ENCODE data around the gene RET.
"Not testable (repeated sequence)": the region's sequence is repeated elsewhere in the genome, so short reads cannot be mapped to it uniquely, and the experiment has no call there.

The RET gene

DNA sequence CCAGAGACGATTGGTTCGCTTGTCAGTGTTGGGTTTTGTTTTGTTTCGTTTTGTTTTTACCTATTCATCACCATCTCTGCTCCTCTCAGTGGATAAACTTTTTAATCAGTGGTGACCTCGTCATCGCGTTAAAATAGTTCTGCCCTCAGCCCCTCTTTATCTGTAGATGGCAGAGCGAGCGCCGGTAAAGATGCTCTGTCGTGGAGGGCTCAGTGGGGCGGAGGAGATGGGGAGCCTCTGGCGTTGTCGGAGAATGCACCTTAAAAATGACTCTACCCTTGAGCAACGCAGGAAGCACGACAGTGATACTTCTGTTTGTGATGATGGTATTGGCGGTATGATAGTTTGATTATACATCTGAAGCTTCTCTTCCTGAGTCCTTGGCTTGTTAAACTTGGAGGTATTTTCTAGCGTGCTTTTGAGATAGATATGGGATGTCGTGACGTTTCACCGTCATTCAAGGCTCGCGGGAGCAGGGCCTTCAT lies 61.9 kb downstream of the RET start:
- peak; percentile 26; the same call in 2 of the 3 replicates for ATAC-seq (ENCODE audit: low read depth)
- Histone ChIP-seq H3K9me3 (ENCODE audit: severe bottlenecking) (no peaks in the 10 kb centered on the region), H3K27me3 (ENCODE audit: insufficient read depth, poor library complexity, severe bottlenecking) (no peaks in the 10 kb centered on the region), H3K4me1 (ENCODE audit: insufficient read depth, poor library complexity, severe bottlenecking) (peaks cover 16% of the 10 kb centered on the region), H3K36me3 (ENCODE audit: low read depth) (no peaks in the 10 kb centered on the region), H3K27ac (ENCODE audit: poor library complexity, severe bottlenecking) (peak overlapping the region; percentile 83), H3K4me3 (ENCODE audit: severe bottlenecking) (peak overlapping the region; percentile 98)
- DNase-seq (ENCODE audit: low spot score), result no peak
- TF ChIP-seq, protein P1, sequence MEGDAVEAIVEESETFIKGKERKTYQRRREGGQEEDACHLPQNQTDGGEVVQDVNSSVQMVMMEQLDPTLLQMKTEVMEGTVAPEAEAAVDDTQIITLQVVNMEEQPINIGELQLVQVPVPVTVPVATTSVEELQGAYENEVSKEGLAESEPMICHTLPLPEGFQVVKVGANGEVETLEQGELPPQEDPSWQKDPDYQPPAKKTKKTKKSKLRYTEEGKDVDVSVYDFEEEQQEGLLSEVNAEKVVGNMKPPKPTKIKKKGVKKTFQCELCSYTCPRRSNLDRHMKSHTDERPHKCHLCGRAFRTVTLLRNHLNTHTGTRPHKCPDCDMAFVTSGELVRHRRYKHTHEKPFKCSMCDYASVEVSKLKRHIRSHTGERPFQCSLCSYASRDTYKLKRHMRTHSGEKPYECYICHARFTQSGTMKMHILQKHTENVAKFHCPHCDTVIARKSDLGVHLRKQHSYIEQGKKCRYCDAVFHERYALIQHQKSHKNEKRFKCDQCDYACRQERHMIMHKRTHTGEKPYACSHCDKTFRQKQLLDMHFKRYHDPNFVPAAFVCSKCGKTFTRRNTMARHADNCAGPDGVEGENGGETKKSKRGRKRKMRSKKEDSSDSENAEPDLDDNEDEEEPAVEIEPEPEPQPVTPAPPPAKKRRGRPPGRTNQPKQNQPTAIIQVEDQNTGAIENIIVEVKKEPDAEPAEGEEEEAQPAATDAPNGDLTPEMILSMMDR (IDR thresholded peaks at IDR 0.05; ENCODE audit: poor library complexity, severe bottlenecking), result no peak

DNA sequence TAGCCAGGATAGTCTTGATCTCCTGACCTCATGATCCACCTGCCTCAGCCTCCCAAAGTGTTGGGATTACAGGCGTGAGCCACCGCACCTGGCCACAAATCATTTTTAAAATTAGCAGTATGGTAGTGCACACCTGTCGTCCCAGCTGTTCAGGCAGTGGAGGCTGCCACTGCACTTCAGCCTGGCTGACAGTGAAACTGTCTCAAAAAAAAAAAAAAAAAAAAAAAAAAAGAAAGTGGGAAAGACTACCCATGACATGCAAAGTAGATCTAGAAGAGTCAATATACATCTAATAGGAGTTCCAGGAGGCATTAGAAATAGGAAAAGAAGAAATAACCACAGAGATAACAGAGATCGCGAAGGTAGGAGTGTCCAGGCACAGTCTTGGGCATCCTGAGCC lies 64.6 kb downstream of the RET start:
- no peak for DNase-seq (ENCODE audit: low spot score)
- H3K4me1 ChIP-seq (ENCODE audit: insufficient read depth, poor library complexity, severe bottlenecking), result peaks cover 16% of the 10 kb centered on the region
- no peak overlapping the region for H3K27ac ChIP-seq (ENCODE audit: poor library complexity, severe bottlenecking)
- H3K4me3 ChIP-seq (ENCODE audit: severe bottlenecking), result no peak overlapping the region
- H3K27me3 ChIP-seq (ENCODE audit: insufficient read depth, poor library complexity, severe bottlenecking), result no peaks in the 10 kb centered on the region
- H3K36me3 ChIP-seq (ENCODE audit: low read depth), result no peaks in the 10 kb centered on the region
- TF ChIP-seq, protein P1 (IDR thresholded peaks at IDR 0.05; ENCODE audit: poor library complexity, severe bottlenecking), result no peak
- H3K9me3 ChIP-seq (ENCODE audit: severe bottlenecking), result no peaks in the 10 kb centered on the region
- ATAC-seq (ENCODE audit: low read depth), result no peak

DNA sequence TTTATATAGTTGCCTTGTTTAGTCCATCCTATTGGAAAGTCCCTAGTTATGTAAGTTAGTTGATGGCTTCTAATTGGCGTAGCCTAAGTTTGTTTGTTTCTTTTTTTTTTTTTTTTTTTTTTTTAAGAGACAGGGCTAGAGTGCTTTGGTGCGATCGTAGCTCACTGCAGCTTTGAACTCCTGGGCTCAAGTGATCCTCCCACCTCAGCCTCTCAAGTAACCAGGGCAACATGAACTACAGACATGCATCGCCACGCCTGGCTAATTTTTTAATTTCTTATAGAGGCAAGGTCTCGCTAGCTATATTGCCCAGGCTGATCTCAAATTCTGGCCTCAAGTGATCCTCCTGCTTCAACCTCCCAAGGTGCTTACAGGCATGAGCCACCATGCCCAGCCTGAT lies 68.4 kb downstream of the RET start:
- Histone ChIP-seq H3K4me1 (ENCODE audit: insufficient read depth, poor library complexity, severe bottlenecking) (peaks cover 5% of the 10 kb centered on the region), H3K4me3 (ENCODE audit: severe bottlenecking) (no peak overlapping the region), H3K9me3 (ENCODE audit: severe bottlenecking) (peaks cover 4% of the 10 kb centered on the region), H3K36me3 (ENCODE audit: low read depth) (no peaks in the 10 kb centered on the region), H3K27ac (ENCODE audit: poor library complexity, severe bottlenecking) (no peak overlapping the region), H3K27me3 (ENCODE audit: insufficient read depth, poor library complexity, severe bottlenecking) (no peaks in the 10 kb centered on the region)
- DNase-seq (ENCODE audit: low spot score) (no peak), ATAC-seq (ENCODE audit: low read depth) (no peak)
- TF ChIP-seq, protein P1 (IDR thresholded peaks at IDR 0.05; ENCODE audit: poor library complexity, severe bottlenecking), result no peak

DNA sequence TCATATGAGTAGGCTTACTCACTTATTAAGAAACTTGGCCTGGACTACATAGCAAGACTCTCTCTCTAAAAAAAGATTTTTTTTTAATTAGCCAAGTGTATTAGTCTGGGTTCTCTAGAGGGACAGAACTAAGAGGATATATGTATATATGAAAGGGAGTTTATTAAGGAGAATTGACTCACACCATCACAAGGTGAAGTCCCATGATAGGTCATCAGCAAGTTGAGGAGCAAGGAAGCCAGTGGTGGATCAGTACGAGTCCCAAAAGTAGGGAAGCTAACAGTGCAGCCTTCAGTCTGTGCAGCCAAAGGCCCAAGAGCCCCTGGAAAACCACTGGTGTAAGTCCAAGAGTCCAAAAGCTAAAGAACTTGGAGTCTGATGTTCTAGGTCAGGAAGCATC lies 69.1 kb downstream of the RET start:
- not testable (repeated sequence) for ATAC-seq (ENCODE audit: low read depth); H3K27ac ChIP-seq (ENCODE audit: poor library complexity, severe bottlenecking); H3K27me3 ChIP-seq (ENCODE audit: insufficient read depth, poor library complexity, severe bottlenecking); DNase-seq (ENCODE audit: low spot score); H3K4me3 ChIP-seq (ENCODE audit: severe bottlenecking); H3K9me3 ChIP-seq (ENCODE audit: severe bottlenecking); H3K36me3 ChIP-seq (ENCODE audit: low read depth); H3K4me1 ChIP-seq (ENCODE audit: insufficient read depth, poor library complexity, severe bottlenecking)

DNA sequence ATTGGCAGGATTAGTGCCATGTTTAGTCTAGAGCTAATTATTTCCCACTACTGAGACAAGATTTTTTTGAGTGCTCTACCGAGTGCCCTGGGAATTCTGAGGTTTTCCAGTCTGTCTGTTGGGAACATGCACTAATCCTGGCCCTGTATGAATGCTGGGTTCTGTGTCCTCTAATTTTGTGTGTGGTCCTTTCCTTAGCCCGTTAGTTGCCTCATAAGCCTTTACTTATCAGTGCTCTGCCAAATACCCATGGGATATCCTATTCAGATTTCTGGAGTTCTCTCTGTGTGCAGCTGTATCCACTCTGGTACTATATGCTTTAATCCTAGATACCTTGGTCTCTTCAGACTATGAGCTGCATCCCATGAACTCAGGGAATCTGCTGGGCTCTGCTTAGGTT lies 74.5 kb downstream of the RET start:
- DNase-seq (ENCODE audit: low spot score) (no peak), ATAC-seq (ENCODE audit: low read depth) (no peak)
- H3K27me3 ChIP-seq (ENCODE audit: insufficient read depth, poor library complexity, severe bottlenecking), result no peaks in the 10 kb centered on the region

More for the DNA sequence above, 74.5 kb downstream of the RET start:
- H3K4me3 ChIP-seq (ENCODE audit: severe bottlenecking), result no peak overlapping the region
- peaks cover 4% of the 10 kb centered on the region for H3K9me3 ChIP-seq (ENCODE audit: severe bottlenecking)
- TF ChIP-seq, protein P1 (IDR thresholded peaks at IDR 0.05; ENCODE audit: poor library complexity, severe bottlenecking), result no peak
- no peaks in the 10 kb centered on the region for H3K4me1 ChIP-seq (ENCODE audit: insufficient read depth, poor library complexity, severe bottlenecking)
- H3K36me3 ChIP-seq (ENCODE audit: low read depth), result no peaks in the 10 kb centered on the region
- H3K27ac ChIP-seq (ENCODE audit: poor library complexity, severe bottlenecking), result no peak overlapping the region

All from RWPE2 (cell line).